Urinary bladder (tissue), 4 donors: ENCODE data around the gene ZYG11A. TPM values are rescaled to one million over a fixed set of nuclear protein-coding genes. Genes with fewer than 3 reads are reported as not detected.

Source experiments
- DNase-seq: peaks from one replicate; pipeline ENCODE4 v3.0.0-alpha.2; 2015; ENCODE audit errors: extremely low spot score
- H3K27ac ChIP-seq: one replicate; pipeline ENCODE4 v1.5.1; 2013; ENCODE audit warnings: low read depth, mild to moderate bottlenecking, moderate library complexity
- H3K36me3 ChIP-seq: one replicate; pipeline ENCODE4 v1.6.1; 2013; ENCODE audit warnings: mild to moderate bottlenecking, moderate library complexity; ENCODE audit not compliant: insufficient read depth
- H3K4me1 ChIP-seq: one replicate; pipeline ENCODE4 v1.6.1; 2013; ENCODE audit warnings: mild to moderate bottlenecking, moderate library complexity; ENCODE audit not compliant: insufficient read depth
- H3K4me3 ChIP-seq: one replicate; pipeline ENCODE4 v1.5.1; 2013; ENCODE audit warnings: low read depth, low read length
- WGBS: extraction: QIAGEN DNeasy Blood & Tissue Kit; methylation state at CpG from one replicate; pipeline ENCODE4 v1.1.7; 2013; 5-methylcytosine and 5-hydroxymethylcytosine counted together
- polyA plus RNA-seq: library from polyadenylated mRNA; stranded (reverse); fragments of 200-250 nt; gene quantifications from one replicate; pipeline ENCODE4 v1.2.3, GENCODE V29; 2013
- small RNA-seq: library from RNA; depleted of rRNA; stranded (forward); fragments of <200 nt; gene quantifications from one replicate; pipeline ENCODE3, GENCODE V24; 2014
- total RNA-seq: library from RNA; depleted of rRNA; stranded (reverse); fragments of >200 nt; gene quantifications from one replicate; pipeline ENCODE4 v1.2.3, GENCODE V29; 2014
- donor health status: healthy with polysubstance abuse.
- donor health status: healthy.

The ZYG11A gene
- total and polyA plus RNA-seq, 2 donors, result 0.13 to 0.85 TPM

DNA sequence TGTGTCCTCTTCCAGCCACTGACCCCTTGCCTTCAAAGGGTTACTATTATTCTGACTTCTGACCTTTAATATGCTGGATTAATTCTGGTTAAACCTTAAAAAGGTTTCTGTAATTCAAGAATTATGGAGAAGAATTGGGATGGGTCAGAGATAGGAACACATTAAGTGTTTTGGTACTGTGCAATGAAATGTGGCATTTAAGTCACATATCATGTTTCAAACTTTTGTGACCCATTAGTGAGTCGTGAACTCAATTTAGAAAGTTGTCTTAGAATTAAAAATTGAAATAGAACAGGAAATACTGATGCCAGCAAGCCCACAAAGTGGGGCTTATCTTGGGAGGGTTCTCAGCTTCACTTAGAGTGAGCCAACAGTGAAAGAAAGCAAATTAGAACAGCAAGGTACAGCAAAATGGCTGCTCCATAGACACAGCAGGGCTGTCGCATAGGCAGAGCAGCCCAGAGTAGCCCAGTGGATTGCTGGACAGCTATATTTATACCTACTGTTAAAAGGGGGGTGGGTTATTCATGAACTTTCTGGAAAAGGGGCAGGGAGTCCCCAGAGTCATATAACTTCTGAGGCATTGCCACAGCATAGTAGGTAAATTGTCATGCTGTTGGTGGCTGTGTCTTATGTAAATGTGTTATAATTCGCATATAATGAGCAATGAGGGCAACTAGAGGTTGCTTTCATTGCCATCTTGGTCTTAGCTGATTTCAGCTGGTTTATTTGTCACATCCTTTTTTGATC is 95.0 kb downstream of the ZYG11A start:
- Histone ChIP-seq H3K27ac (no peak overlapping the region), H3K36me3 (no peaks in the 10 kb centered on the region), H3K4me3 (no peak overlapping the region), H3K4me1 (no peaks in the 10 kb centered on the region)
- WGBS, result 84% methylated on average over 3 of the region's 3 CpGs
- DNase-seq, result no peak

DNA sequence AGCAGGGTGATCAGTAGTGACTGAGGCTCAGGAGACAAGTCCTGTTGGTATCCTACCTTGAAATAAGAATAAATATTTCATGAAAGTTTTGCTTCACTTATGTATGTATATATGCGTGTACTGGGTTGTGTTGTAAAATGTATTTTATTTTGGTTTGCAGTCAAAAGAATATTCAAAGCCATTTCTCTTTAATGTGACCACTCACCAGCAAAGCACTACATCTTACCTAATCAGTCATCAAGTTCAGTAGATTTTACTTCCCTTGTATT is 95.6 kb downstream of the ZYG11A start:
- no peak for DNase-seq
- Histone ChIP-seq H3K4me1 (no peaks in the 10 kb centered on the region), H3K4me3 (no peak overlapping the region), H3K27ac (no peak overlapping the region), H3K36me3 (no peaks in the 10 kb centered on the region)
- 97% methylated on average over 1 of the region's 1 CpG for WGBS

GRCh38 chr1:52943876-52944416 is 101.4 kb downstream of the ZYG11A start:
- no peak overlapping the region for H3K27ac ChIP-seq
- no peak overlapping the region for H3K4me3 ChIP-seq
- no peaks in the 10 kb centered on the region for H3K36me3 ChIP-seq
- H3K4me1 ChIP-seq, result no peaks in the 10 kb centered on the region
- DNase-seq, result no peak
- whole genome bisulfite sequencing, result 74% methylated on average over 3 of the region's 3 CpGs

DNA sequence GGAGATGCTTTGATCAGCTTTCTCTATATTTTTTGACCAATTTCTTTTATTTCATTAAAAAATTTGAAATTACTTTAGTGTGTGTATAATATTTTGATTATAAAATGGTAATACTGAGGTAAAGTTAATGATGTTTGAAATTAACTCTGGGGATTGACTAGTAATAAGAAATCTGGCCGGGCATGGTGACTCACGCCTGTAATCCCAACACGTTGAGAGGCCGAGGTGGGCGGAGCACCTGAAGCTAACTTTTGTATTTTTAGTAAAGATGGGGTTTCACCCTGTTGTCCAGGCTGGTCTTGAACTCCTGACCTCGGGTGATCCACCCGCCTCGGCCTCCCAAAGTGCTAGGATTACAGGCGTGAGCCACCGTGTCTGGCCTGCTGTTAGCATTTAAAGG is 102.0 kb downstream of the ZYG11A start:
- DNase-seq, result no peak
- Histone ChIP-seq H3K27ac (no peak overlapping the region), H3K4me1 (no peaks in the 10 kb centered on the region), H3K36me3 (no peaks in the 10 kb centered on the region), H3K4me3 (no peak overlapping the region)
- 86% methylated on average over 10 of the region's 10 CpGs for WGBS

Small RNA genes lying within 50 kb of the gene (small RNA-seq; reads per million reads assigned to genes)
- gene AC099677.1 (not detected), gene AC099677.2 (not detected), gene MIR1273F (not detected), gene MIR1273G (not detected), gene MIR5095 (not detected), gene RNU6-969P (not detected)

Other genes with a start within 250 kb of the ZYG11A start
- gene GPX7, start 240.4 kb upstream of the ZYG11A start, total RNA-seq, result 55.4 TPM
- 19.5 TPM for gene GPX7, start 240.4 kb upstream of the ZYG11A start, polyA plus RNA-seq
- not detected for gene SHISAL2A, start 209.6 kb upstream of the ZYG11A start, total RNA-seq
- gene SHISAL2A, start 209.6 kb upstream of the ZYG11A start, polyA plus RNA-seq, result 0.20 TPM
- gene COA7, start 144.4 kb upstream of the ZYG11A start, total RNA-seq, result 7.9 TPM
- 9.4 TPM for gene COA7, start 144.4 kb upstream of the ZYG11A start, polyA plus RNA-seq
- gene ZYG11B, start 116.3 kb upstream of the ZYG11A start, total RNA-seq, result 70.2 TPM
- 14.2 TPM for gene ZYG11B, start 116.3 kb upstream of the ZYG11A start, polyA plus RNA-seq
- 42.7 TPM for gene ECHDC2, start 79.0 kb downstream of the ZYG11A start, total RNA-seq
- gene ECHDC2, start 79.0 kb downstream of the ZYG11A start, polyA plus RNA-seq, result 121 TPM
- gene SCP2, start 84.5 kb downstream of the ZYG11A start, total RNA-seq, result 137 TPM
- gene SCP2, start 84.5 kb downstream of the ZYG11A start, polyA plus RNA-seq, result 121 TPM
- 17.1 TPM for gene PODN, start 219.5 kb downstream of the ZYG11A start, total RNA-seq
- gene PODN, start 219.5 kb downstream of the ZYG11A start, polyA plus RNA-seq, result 224 TPM